HepG2 (cell line): ENCODE results near the gene PNKD. TPM values are rescaled to one million over a fixed set of nuclear protein-coding genes. Genes with fewer than 3 reads are reported as not detected.

ENCODE experiments used
- BCL6 ChIP-seq: IDR thresholded peaks from 2 replicates; pipeline ENCODE4 v1.6.1; 2016; ENCODE audit warnings: missing genetic modification reagents, missing compliant biosample characterization
- HDAC1 ChIP-seq: sonication (generic); formaldehyde crosslinking; IDR thresholded peaks from 2 replicates; pipeline ENCODE4 v1.5.1; 2020; ENCODE audit warnings: mild to moderate bottlenecking, missing genetic modification reagents
- HNF4A ChIP-seq: sonication (generic); formaldehyde crosslinking; IDR thresholded peaks from 2 replicates; pipeline ENCODE4 v1.4.0; 2020; ENCODE audit warnings: missing genetic modification reagents
- NFIC ChIP-seq: IDR thresholded peaks from 2 replicates; pipeline ENCODE4 v1.6.1; 2012; ENCODE audit warnings: mild to moderate bottlenecking, low read length, inconsistent platforms
- NR2F2 ChIP-seq: IDR thresholded peaks from 2 replicates; pipeline ENCODE4 v1.6.1; 2012; ENCODE audit warnings: low read depth, inconsistent platforms, borderline replicate concordance
- PHF21A ChIP-seq: sonication (generic); formaldehyde crosslinking; IDR thresholded peaks from 2 replicates; pipeline ENCODE4 v1.5.0; 2020; ENCODE audit warnings: mild to moderate bottlenecking, missing genetic modification reagents
- SOX5 ChIP-seq: IDR thresholded peaks from 2 replicates; pipeline ENCODE4 v1.6.1; 2016; ENCODE audit warnings: borderline replicate concordance
- SOX6 ChIP-seq, 2 experiments: fragments of 450-650 bp in 1 of 2; sonication (generic) in 1 of 2; formaldehyde crosslinking in 1 of 2; IDR thresholded peaks; 2 replicates each; pipeline versions ENCODE4 v1.4.0 to v1.6.1; 2017 to 2020; ENCODE audit warnings: antibody characterized with exemption in 1 of 2, mild to moderate bottlenecking in 1 of 2, missing genetic modification reagents in 1 of 2
- TCF7 ChIP-seq: sonication (generic); IDR thresholded peaks from 2 replicates; pipeline ENCODE4 v1.6.1; 2016; ENCODE audit warnings: antibody characterized with exemption, low read depth
- THAP11 ChIP-seq: IDR thresholded peaks from 2 replicates; pipeline ENCODE4 v1.6.1; 2016; ENCODE audit warnings: missing biosample characterization, missing genetic modification reagents
- THRA ChIP-seq: sonication (generic); formaldehyde crosslinking; IDR thresholded peaks from 2 replicates; pipeline ENCODE4 v1.4.0; 2020; ENCODE audit warnings: missing genetic modification reagents, borderline replicate concordance
- ZBTB7B ChIP-seq: sonication (generic); formaldehyde crosslinking; IDR thresholded peaks from 2 replicates; pipeline ENCODE4 v1.4.0; 2020; ENCODE audit warnings: missing genetic modification reagents
- ZFP37 ChIP-seq: sonication (generic); formaldehyde crosslinking; IDR thresholded peaks from 2 replicates; pipeline ENCODE4 v1.4.0; 2020; ENCODE audit warnings: missing genetic modification reagents, borderline replicate concordance
- ZNF280D ChIP-seq: sonication (generic); formaldehyde crosslinking; IDR thresholded peaks from 2 replicates; pipeline ENCODE4 v1.5.1; 2020; ENCODE audit warnings: mild to moderate bottlenecking, missing genetic modification reagents
- ZNF44 ChIP-seq: sonication (generic); formaldehyde crosslinking; IDR thresholded peaks from 2 replicates; pipeline ENCODE4 v1.5.1; 2020; ENCODE audit warnings: mild to moderate bottlenecking, missing genetic modification reagents
- ZNF629 ChIP-seq: sonication (generic); formaldehyde crosslinking; conservative IDR thresholded peaks from 2 replicates; pipeline ENCODE4 v1.5.0; 2020; ENCODE audit warnings: missing genetic modification reagents
- ZNF652 ChIP-seq: IDR thresholded peaks from 2 replicates; pipeline ENCODE4 v1.6.1; 2016; ENCODE audit warnings: low read depth, borderline replicate concordance
- polyA plus RNA-seq, 8 experiments: library from polyadenylated mRNA; depleted of rRNA in 3 of 8; stranded (reverse) in 7 of 8; unstranded in 1 of 8; fragments of >200 nt; fragmentation: Illumina TruSeq in 4 of 8; extraction: Trizol in 4 of 8; gene quantifications; 2 replicates each; pipeline versions ENCODE4 v1.2.1 to v1.2.3, GENCODE V29; 2011 to 2016; ENCODE audit warnings: low read depth in 4 of 8, missing spikeins in 1 of 8, mixed read lengths in 1 of 8; ENCODE audit not compliant: insufficient read depth in 1 of 8
- total RNA-seq, 5 experiments: library from RNA; depleted of rRNA; stranded (reverse); fragments of >200 nt; fragmentation: Illumina TruSeq; extraction: Trizol; gene quantifications; 2 replicates each; pipeline ENCODE4 v1.2.3, GENCODE V29; 2016; ENCODE audit warnings: low read depth in 1 of 5

PNKD gene
- total and polyA plus RNA-seq, 2 of the 13 experiments (the other 11 are each of a cell fraction or from before 2014, with no cell fraction given) = 55.9 to 80.4 TPM

- TF ChIP-seq ZNF280D = no peak
- peak; percentile 50; the same call in 1 of the 2 replicates for TF ChIP-seq PHF21A (CRISPR knock-in tag)
- peak; percentile 42 for TF ChIP-seq HNF4A (CRISPR knock-in tag)
- peak; percentile 57; the same call in 1 of the 2 replicates for TF ChIP-seq ZNF652 (CRISPR knock-in tag)
- TF ChIP-seq THAP11 (CRISPR knock-in tag) = peak; percentile 26; the same call in 1 of the 2 replicates
- TF ChIP-seq THRA (CRISPR knock-in tag) = peak; percentile 24; the same call in 1 of the 2 replicates
- 0 out of 2 replicates have a peak, but pooled peaks have one; percentile 46 for TF ChIP-seq NFIC
- TF ChIP-seq SOX5 (CRISPR knock-in tag) = peak; percentile 27; the same call in 1 of the 2 replicates
- peak; percentile 33 for TF ChIP-seq TCF7
- TF ChIP-seq ZFP37 (CRISPR knock-in tag) = no peak
- peak; percentile 31; the same call in 1 of the 2 replicates for TF ChIP-seq NR2F2
- TF ChIP-seq BCL6 = 0 out of 2 replicates have a peak, but pooled peaks have one; percentile 29
- peak; percentile 44; the same call in 1 of the 2 replicates for TF ChIP-seq HDAC1 (CRISPR knock-in tag)
- TF ChIP-seq ZBTB7B (CRISPR knock-in tag) = peak; percentile 49; the same call in 1 of the 2 replicates
- 0 out of 2 replicates have a peak, but pooled peaks have one; percentile 63 for TF ChIP-seq ZNF44 (CRISPR knock-in tag)
- peak; percentile 27; the same call in 1 of the 2 replicates for TF ChIP-seq ZNF629 (CRISPR knock-in tag)
- no peak for TF ChIP-seq SOX6 (IDR thresholded peaks at IDR 0.05)
- TF ChIP-seq SOX6 (CRISPR knock-in tag; IDR thresholded peaks at IDR 0.05) = peak; percentile 64
Observed at GRCh38 chr2:218245214-218245613, 25.1 kb upstream of the PNKD start (continued).
